Lower leg skin (tissue), 3 donors: ENCODE data around the gene SPARC.

Experiments
- POLR2A ChIP-seq, 2 donors: fragments of 450-650 bp; IDR thresholded peaks; one replicate each; pipeline ENCODE4 v1.6.1; 2016 to 2017; ENCODE audit warnings: antibody characterized with exemption in 2 of 2, mild to moderate bottlenecking in 1 of 2, moderate library complexity in 1 of 2
- TF ChIP-seq, protein P1 (sequence below), 3 donors: fragments of 450-650 bp; IDR thresholded peaks; one replicate each; pipeline ENCODE4 v1.5.1; 2016; ENCODE audit warnings: antibody characterized with exemption in 3 of 3, mild to moderate bottlenecking in 3 of 3, moderate library complexity in 2 of 3

- TF ChIP-seq POLR2A (IDR thresholded peaks at IDR 0.05) = no peak
- TF ChIP-seq, protein P1, sequence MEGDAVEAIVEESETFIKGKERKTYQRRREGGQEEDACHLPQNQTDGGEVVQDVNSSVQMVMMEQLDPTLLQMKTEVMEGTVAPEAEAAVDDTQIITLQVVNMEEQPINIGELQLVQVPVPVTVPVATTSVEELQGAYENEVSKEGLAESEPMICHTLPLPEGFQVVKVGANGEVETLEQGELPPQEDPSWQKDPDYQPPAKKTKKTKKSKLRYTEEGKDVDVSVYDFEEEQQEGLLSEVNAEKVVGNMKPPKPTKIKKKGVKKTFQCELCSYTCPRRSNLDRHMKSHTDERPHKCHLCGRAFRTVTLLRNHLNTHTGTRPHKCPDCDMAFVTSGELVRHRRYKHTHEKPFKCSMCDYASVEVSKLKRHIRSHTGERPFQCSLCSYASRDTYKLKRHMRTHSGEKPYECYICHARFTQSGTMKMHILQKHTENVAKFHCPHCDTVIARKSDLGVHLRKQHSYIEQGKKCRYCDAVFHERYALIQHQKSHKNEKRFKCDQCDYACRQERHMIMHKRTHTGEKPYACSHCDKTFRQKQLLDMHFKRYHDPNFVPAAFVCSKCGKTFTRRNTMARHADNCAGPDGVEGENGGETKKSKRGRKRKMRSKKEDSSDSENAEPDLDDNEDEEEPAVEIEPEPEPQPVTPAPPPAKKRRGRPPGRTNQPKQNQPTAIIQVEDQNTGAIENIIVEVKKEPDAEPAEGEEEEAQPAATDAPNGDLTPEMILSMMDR (IDR thresholded peaks at IDR 0.05) = no peak
Observed at GRCh38 chr5:151648988-151649387, 37.7 kb downstream of the SPARC start.
